Right atrium auricular region (tissue), 2 donors: ENCODE results near the gene DLEC1. TPM values are rescaled to one million over a fixed set of nuclear protein-coding genes. Genes with fewer than 3 reads are reported as not detected.

Experiments
- DNase-seq: peaks from one replicate; pipeline ENCODE4 v3.0.0-alpha.2; 2019; ENCODE audit warnings: low spot score
- H3K27ac ChIP-seq, 2 donors: fragments of 200-600 bp; sonication (generic); 1 replicate in 1 of 2; 2 replicates in 1 of 2; pipeline ENCODE4 v1.5.1; 2016 to 2019
- H3K27me3 ChIP-seq, 2 donors: fragments of 200-600 bp; sonication (generic); one replicate each; pipeline versions ENCODE4 v1.5.1 to v1.6.0; 2017 to 2019
- H3K36me3 ChIP-seq: fragments of 200-600 bp; sonication (generic); one replicate; pipeline ENCODE4 v1.5.1; 2016
- H3K4me1 ChIP-seq, 2 donors: fragments of 200-600 bp; sonication (generic); one replicate each; pipeline versions ENCODE4 v1.5.1 to v1.6.0; 2017 to 2019
- H3K4me3 ChIP-seq, 2 donors: fragments of 200-600 bp; sonication (generic); 1 replicate in 1 of 2; 2 replicates in 1 of 2; pipeline ENCODE4 v1.5.1; 2017 to 2019; ENCODE audit warnings: mild to moderate bottlenecking in 1 of 2, moderate library complexity in 1 of 2
- H3K9me3 ChIP-seq, 2 donors: fragments of 200-600 bp; sonication (generic); one replicate each; pipeline ENCODE4 v1.5.1; 2019
- CTCF ChIP-seq, 2 donors: fragments of 200-600 bp; sonication (generic); IDR thresholded peaks; one replicate each; pipeline ENCODE4 v1.5.1; 2019; ENCODE audit warnings: antibody characterized with exemption in 2 of 2
- total RNA-seq, 2 donors: library from RNA; depleted of rRNA; stranded (reverse); fragments of >200 nt; gene quantifications; one replicate each; pipeline ENCODE4 v1.1.0, GENCODE V29; 2016

The DLEC1 gene
- total RNA-seq, 2 donors from 2014 or later = 0.22 to 0.35 TPM

- Histone ChIP-seq H3K27ac (peak overlapping the region; percentile 33 to 58), H3K27me3 (no peaks in the 10 kb centered on the region), H3K36me3 (peaks cover 93% of the 10 kb centered on the region), H3K4me1 (peaks cover 0 to 47% of the 10 kb centered on the region in 2 donors), H3K4me3 (no peak overlapping the region), H3K9me3 (no peaks in the 10 kb centered on the region)
- TF ChIP-seq CTCF (IDR thresholded peaks at IDR 0.05) = no peak
- peak; percentile 34 for DNase-seq
Measured at GRCh38 chr3:38128303-38128655, 89.3 kb downstream of the DLEC1 start.

GRCh38 chr3:38129058-38129457 is 90.0 kb downstream of the DLEC1 start:
- Histone ChIP-seq H3K9me3 (no peaks in the 10 kb centered on the region), H3K27ac (peak overlapping the region; percentile 33 to 58), H3K27me3 (no peaks in the 10 kb centered on the region), H3K4me3 (no peak overlapping the region), H3K36me3 (peaks cover 95% of the 10 kb centered on the region), H3K4me1 (peaks cover 0 to 47% of the 10 kb centered on the region in 2 donors)
- TF ChIP-seq CTCF (IDR thresholded peaks at IDR 0.05) = no peak
- no peak for DNase-seq

- DNase-seq = no peak
- H3K4me1 ChIP-seq = peaks cover 0 to 55% of the 10 kb centered on the region in 2 donors
Measured at GRCh38 chr3:38130631-38131065, 91.6 kb downstream of the DLEC1 start.

GRCh38 chr3:38131621-38132369 is 92.8 kb downstream of the DLEC1 start:
- no peak for DNase-seq
- no peaks in the 10 kb centered on the region for H3K27me3 ChIP-seq
- H3K4me3 ChIP-seq = no peak overlapping the region
- peaks cover 77% of the 10 kb centered on the region for H3K36me3 ChIP-seq
- peaks cover 0 to 61% of the 10 kb centered on the region in 2 donors for H3K4me1 ChIP-seq
- peak overlapping the region in 1 of 2 donors; percentile 58 for H3K27ac ChIP-seq
- no peaks in the 10 kb centered on the region for H3K9me3 ChIP-seq
- TF ChIP-seq CTCF (IDR thresholded peaks at IDR 0.05) = peak in 1 of 2 donors; percentile 47

More at GRCh38 chr3:38130631-38131065, 91.6 kb downstream of the DLEC1 start:
- no peaks in the 10 kb centered on the region for H3K27me3 ChIP-seq
- H3K36me3 ChIP-seq = peaks cover 88% of the 10 kb centered on the region
- H3K4me3 ChIP-seq = no peak overlapping the region
- no peak for TF ChIP-seq CTCF (IDR thresholded peaks at IDR 0.05)
- H3K9me3 ChIP-seq = no peaks in the 10 kb centered on the region
- peak overlapping the region in 1 of 2 donors; percentile 58 for H3K27ac ChIP-seq

- Histone ChIP-seq H3K4me3 (no peak overlapping the region), H3K36me3 (peaks cover 63% of the 10 kb centered on the region), H3K9me3 (no peaks in the 10 kb centered on the region), H3K27me3 (no peaks in the 10 kb centered on the region), H3K27ac (no peak overlapping the region), H3K4me1 (peaks cover 0 to 64% of the 10 kb centered on the region in 2 donors)
- DNase-seq = no peak
- TF ChIP-seq CTCF (IDR thresholded peaks at IDR 0.05) = no peak
Measured at GRCh38 chr3:38133209-38133556, 94.2 kb downstream of the DLEC1 start.
